ENCODE results near the gene TUBB1.

TUBB1 gene

DNA sequence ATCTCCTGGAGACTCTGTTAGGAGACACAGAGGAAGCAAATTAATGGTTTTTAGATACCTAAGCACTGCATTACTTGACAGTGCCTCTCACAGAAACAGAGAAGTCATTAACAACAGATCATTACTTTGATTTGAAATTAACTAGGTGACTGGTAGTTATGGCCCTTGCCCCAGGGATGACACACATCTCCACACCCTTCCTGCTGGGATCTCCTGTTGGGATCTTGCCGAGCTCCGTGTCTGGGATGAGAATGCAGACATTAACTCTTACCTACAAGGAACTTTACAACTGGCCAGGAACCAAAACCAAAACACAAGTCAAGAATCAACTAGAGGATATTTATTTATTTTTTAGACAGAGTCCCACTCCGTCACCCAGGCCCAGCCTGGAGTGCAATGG lies 25.6 kb downstream of the TUBB1 start:
- DNase-seq = no peak

DNA sequence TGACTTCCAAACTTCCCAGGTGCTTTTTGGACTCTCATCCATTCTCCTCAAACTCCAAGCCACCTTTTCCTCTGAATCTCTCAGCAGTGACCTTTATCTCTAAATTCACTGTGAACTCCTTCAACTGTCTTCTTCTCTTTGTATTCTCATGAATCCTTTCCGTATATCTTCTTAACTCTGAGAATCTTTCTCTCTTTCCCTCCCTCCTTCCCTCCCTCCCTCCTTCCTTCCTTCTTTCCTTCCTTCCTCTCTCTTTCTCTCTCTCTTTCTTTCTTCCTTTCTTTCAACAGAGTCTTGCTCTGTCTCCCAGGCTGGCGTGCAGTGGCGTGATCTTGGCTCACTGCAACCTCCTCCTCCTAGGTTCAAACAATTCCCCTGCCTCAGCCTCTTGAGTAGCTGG lies 27.6 kb downstream of the TUBB1 start:
- DNase-seq = no peak

- DNase-seq = no peak
Measured at GRCh38 chr20:59047938-59048680, 28.9 kb downstream of the TUBB1 start.

GRCh38 chr20:59048681-59049030 lies 29.4 kb downstream of the TUBB1 start:
- DNase-seq = no peak

GRCh38 chr20:59050437-59050836 lies 31.2 kb downstream of the TUBB1 start:
- no peak for DNase-seq

DNA sequence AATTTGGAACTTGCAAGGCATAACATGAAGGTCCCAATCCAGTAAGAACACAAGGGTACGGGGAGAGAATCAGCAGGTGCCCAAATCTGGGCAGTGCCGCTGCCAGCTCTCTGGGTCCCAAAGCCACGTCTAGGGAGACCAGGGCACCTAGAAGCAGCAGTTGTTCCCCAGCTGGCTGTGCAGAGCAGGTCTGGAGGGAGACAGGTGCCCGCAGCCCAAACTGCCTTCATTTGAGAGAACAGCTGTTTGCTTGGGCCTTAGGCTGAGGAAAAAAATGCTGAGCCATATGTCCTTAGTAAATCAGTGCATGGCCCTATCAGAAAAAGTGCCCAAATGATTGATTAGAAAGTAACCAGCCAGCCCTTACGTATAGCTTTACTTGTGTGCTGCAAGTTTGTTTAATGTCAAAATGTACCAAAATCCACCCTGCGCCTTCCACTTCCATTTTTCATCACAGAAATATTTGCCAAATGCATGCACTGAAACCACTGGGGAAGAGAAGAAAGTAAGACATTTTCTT lies 32.5 kb downstream of the TUBB1 start:
- no peak for DNase-seq

DNA sequence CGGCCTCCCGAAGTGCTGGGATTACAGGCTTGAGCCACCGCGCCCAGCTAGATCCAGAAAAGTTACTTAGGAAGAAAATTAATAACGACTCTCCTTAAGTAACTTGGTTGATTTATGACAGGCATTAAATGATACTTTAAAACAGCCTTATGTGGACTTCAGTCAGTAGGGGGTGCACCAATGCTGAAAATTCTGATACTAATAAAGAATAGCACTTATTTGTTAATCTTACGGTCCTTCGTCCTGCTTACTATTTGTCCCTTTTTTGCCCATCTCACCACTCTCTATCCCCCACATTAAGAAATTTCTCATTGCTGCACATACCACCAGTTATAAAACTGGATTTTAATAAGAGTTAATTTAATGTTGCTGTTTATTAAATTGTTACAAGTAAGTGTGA lies 36.1 kb downstream of the TUBB1 start:
- no peak for DNase-seq

- DNase-seq = no peak
Measured at GRCh38 chr20:59062081-59062480, 42.9 kb downstream of the TUBB1 start.

DNA sequence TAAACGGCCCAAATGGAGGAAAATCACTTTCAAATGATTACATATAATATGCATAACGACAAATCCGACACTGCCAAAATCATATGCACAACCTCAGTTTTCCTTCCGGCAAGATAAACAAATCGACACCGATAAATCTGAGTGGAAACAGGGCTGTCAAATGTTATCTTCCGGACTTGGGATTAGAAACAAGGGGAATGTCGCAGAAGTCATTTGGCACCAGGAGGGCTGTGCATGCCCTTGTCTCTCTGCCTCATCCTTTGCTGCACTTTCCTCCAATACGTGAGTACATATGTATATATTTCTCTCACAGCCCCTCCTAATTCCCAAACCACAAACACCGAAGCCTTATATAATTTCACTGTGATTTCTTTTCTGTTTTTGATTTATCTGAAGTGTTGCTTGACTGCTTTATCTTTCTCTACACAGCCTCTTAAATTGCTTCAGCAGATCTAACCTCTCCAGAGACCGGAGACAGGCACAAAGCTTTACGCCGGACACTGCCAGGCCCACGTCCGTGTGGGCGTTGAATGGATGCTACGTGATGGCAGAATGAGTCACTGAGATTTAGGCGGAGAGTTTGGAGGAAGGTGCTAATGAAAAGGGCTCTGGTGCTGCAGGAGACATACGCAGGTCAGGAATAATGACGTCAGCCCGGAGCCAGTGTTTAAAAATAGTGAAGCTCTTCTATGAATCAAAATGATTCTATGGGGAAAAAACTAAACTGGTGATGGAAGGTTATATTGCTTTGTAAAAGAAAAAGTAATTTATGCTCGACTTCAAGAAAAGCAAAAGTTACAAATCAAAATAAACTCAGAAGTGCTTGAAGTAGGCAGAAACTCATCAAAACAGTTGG lies 44.4 kb downstream of the TUBB1 start:
- DNase-seq = no peak

- no peak for DNase-seq
Measured at GRCh38 chr20:59064214-59064722, 45.0 kb downstream of the TUBB1 start.

DNA sequence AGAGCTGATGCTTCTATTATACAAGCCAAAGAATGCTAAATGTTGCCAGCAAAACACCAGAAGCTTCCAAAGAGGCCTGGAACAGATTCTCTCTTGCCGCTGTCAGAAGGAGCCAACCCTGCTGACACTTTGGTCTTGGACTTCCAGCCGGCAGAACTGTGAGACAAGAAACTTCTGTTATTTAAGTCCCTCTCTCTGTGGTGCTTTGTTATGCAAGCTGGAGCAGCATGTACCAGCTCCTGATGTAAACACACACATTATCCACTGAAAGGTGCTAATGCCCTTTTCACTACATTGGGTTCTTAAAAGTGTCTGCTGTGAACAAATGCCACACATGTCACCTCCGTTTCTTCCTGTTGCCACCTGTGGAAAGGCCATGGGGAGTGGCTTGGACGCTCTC lies 49.3 kb downstream of the TUBB1 start:
- no peak for DNase-seq

DNA sequence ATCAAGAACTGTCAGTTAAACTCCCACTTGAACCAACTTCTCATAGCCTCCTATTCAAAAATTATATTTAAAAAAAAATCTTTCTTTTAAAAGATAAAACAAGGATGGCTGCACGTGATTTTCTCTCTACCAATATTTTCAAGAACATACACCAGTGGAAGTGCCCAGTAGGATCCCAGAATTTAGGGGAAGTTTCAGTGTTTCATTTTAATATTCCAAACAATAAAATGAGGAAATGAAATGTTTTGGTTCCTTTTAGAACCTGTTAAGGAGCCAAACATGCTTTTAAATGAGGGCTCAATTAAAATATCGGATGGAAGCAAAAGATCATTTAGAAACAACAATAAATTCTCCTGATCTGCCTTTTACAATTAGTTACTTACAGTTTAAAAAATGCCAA lies 49.8 kb downstream of the TUBB1 start:
- DNase-seq = no peak

DNA sequence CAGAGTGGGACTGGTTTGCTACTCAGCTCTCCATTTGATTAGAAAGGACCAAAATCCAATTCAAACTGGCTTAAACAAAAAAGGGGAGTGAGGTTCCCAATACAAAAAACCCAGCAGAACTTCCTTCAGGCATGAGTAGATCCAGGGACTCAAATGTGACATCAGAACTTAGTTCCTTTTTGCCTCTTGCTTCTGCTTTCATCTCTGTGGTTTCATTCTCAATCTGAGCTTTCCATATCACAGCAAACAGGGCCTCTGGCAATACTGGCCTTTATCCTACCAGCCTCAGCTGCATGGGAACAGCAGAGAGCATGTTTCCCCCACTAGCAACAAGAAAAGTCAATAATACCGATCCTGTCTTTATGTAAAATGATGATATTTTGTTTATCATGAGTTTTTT lies 52.0 kb downstream of the TUBB1 start:
- no peak for DNase-seq

- DNase-seq = no peak
Measured at GRCh38 chr20:59073582-59073981, 54.4 kb downstream of the TUBB1 start.

DNA sequence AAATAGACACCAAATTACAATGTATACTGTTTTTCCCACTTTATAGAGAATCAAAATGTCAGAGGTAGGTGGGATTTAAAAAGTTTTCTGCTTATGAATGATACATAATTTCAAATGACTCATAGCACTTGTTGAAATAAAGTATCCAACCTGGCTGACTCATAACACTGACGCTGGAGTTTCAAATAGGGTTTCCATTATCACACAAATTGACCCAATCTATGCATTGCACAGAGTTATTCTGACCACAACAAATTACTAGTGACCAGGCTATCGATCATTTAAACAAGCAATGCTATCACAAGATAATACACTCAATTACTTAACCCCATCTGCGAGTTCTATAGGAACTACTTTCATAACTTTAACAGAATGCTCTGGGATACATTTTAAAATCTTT lies 55.2 kb downstream of the TUBB1 start:
- DNase-seq = no peak

GRCh38 chr20:59075934-59076508 lies 56.8 kb downstream of the TUBB1 start:
- DNase-seq = no peak

Measured in activated T-cell treated with anti-CD3 and anti-CD28 coated beads for 4 hours (primary cell).